ENCODE results near the gene CYFIP1.
"Not testable (repeated sequence)": the region's sequence is repeated elsewhere in the genome, so short reads cannot be mapped to it uniquely, and the experiment has no call there.

CYFIP1 gene

GRCh38 chr15:23013681-23014080 is 33.5 kb upstream of the CYFIP1 start:
- TF ChIP-seq CTCF (IDR thresholded peaks at IDR 0.05; ENCODE audit: low read depth, low read length) (no peak), EZH2phosphoT487 (IDR thresholded peaks at IDR 0.05; ENCODE audit: low read depth) (no peak)
- Histone ChIP-seq H3K9me3 (ENCODE audit: insufficient read depth, low read length) (no peaks in the 10 kb centered on the region), H4K20me1 (ENCODE audit: insufficient read depth, low read length) (no peaks in the 10 kb centered on the region), H3K4me1 (ENCODE audit: low read length) (no peaks in the 10 kb centered on the region), H3K4me2 (ENCODE audit: low read length) (no peak overlapping the region), H3K79me2 (ENCODE audit: low read length) (peaks cover 6% of the 10 kb centered on the region; the same call in 1 of the 2 replicates), H2AFZ (ENCODE audit: low read depth, low read length) (no peak overlapping the region), H3K27ac (ENCODE audit: low read length) (no peak overlapping the region), H3K9ac (ENCODE audit: low read length) (no peak overlapping the region), H3K4me3 (ENCODE audit: low read length) (no peak overlapping the region), H3K27me3 (ENCODE audit: low read depth, low read length) (no peaks in the 10 kb centered on the region), H3K36me3 (replicated peaks; ENCODE audit: low read depth, low read length) (peaks cover 41% of the 10 kb centered on the region)

GRCh38 chr15:23012616-23013015 is 32.4 kb upstream of the CYFIP1 start:
- peaks cover 32% of the 10 kb centered on the region for H3K36me3 ChIP-seq (replicated peaks; ENCODE audit: low read depth, low read length)
- H3K27me3 ChIP-seq (ENCODE audit: low read depth, low read length), result not testable (repeated sequence)

GRCh38 chr15:23003736-23004135 is 23.6 kb upstream of the CYFIP1 start:
- H3K27ac ChIP-seq (ENCODE audit: low read length), result no peak overlapping the region
- no peaks in the 10 kb centered on the region for H3K9me3 ChIP-seq (ENCODE audit: insufficient read depth, low read length)
- H3K36me3 ChIP-seq (replicated peaks; ENCODE audit: low read depth, low read length), result peaks cover 39% of the 10 kb centered on the region
- TF ChIP-seq EZH2phosphoT487 (IDR thresholded peaks at IDR 0.05; ENCODE audit: low read depth) (no peak), CTCF (IDR thresholded peaks at IDR 0.05; ENCODE audit: low read depth, low read length) (no peak)
- no peak overlapping the region for H3K4me3 ChIP-seq (ENCODE audit: low read length)
- no peaks in the 10 kb centered on the region for H3K27me3 ChIP-seq (ENCODE audit: low read depth, low read length)
- H4K20me1 ChIP-seq (ENCODE audit: insufficient read depth, low read length), result no peaks in the 10 kb centered on the region
- H2AFZ ChIP-seq (ENCODE audit: low read depth, low read length), result no peak overlapping the region
- H3K9ac ChIP-seq (ENCODE audit: low read length), result no peak overlapping the region
- no peak overlapping the region for H3K4me2 ChIP-seq (ENCODE audit: low read length)
- H3K4me1 ChIP-seq (ENCODE audit: low read length), result no peaks in the 10 kb centered on the region
- no peaks in the 10 kb centered on the region for H3K79me2 ChIP-seq (ENCODE audit: low read length)

More at GRCh38 chr15:23012616-23013015, 32.4 kb upstream of the CYFIP1 start:
- H3K9me3 ChIP-seq (ENCODE audit: insufficient read depth, low read length); H3K79me2 ChIP-seq (ENCODE audit: low read length); H3K4me3 ChIP-seq (ENCODE audit: low read length); H3K4me2 ChIP-seq (ENCODE audit: low read length); H2AFZ ChIP-seq (ENCODE audit: low read depth, low read length); H3K4me1 ChIP-seq (ENCODE audit: low read length); H3K27ac ChIP-seq (ENCODE audit: low read length); H4K20me1 ChIP-seq (ENCODE audit: insufficient read depth, low read length); H3K9ac ChIP-seq (ENCODE audit: low read length): not testable (repeated sequence)

DNA sequence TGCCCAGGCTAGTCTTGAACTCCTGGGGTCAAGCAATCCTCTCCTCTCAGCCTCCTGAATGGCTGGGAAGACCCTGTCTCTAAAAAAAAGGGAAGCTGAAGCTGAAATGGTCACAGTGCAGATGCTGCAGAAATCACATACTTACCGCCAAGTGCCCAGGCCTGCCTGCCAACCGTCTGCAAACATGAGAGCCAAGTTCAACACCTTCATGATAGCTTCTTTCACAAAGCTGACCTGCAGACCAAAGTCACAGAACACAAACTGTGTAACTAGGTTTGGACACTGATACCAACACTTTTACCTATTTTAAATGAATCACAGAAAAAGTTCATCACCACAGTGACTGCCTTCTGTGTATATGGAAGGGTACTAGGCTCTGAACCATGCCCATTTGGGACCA is 22.8 kb upstream of the CYFIP1 start:
- Histone ChIP-seq H3K9me3 (ENCODE audit: insufficient read depth, low read length) (no peaks in the 10 kb centered on the region), H2AFZ (ENCODE audit: low read depth, low read length) (no peak overlapping the region), H3K9ac (ENCODE audit: low read length) (no peak overlapping the region), H3K79me2 (ENCODE audit: low read length) (no peaks in the 10 kb centered on the region), H3K27me3 (ENCODE audit: low read depth, low read length) (no peaks in the 10 kb centered on the region), H3K36me3 (replicated peaks; ENCODE audit: low read depth, low read length) (peaks cover 37% of the 10 kb centered on the region), H4K20me1 (ENCODE audit: insufficient read depth, low read length) (no peaks in the 10 kb centered on the region), H3K4me2 (ENCODE audit: low read length) (no peak overlapping the region), H3K4me3 (ENCODE audit: low read length) (no peak overlapping the region), H3K4me1 (ENCODE audit: low read length) (no peaks in the 10 kb centered on the region), H3K27ac (ENCODE audit: low read length) (no peak overlapping the region)
- TF ChIP-seq EZH2phosphoT487 (IDR thresholded peaks at IDR 0.05; ENCODE audit: low read depth) (no peak), CTCF (IDR thresholded peaks at IDR 0.05; ENCODE audit: low read depth, low read length) (no peak)

- H3K27ac ChIP-seq (ENCODE audit: low read length), result no peak overlapping the region
- H3K27me3 ChIP-seq (ENCODE audit: low read depth, low read length), result no peaks in the 10 kb centered on the region
- H3K79me2 ChIP-seq (ENCODE audit: low read length), result no peaks in the 10 kb centered on the region
- H3K36me3 ChIP-seq (replicated peaks; ENCODE audit: low read depth, low read length), result peaks cover 13% of the 10 kb centered on the region
- H3K9me3 ChIP-seq (ENCODE audit: insufficient read depth, low read length), result no peaks in the 10 kb centered on the region
- TF ChIP-seq EZH2phosphoT487 (IDR thresholded peaks at IDR 0.05; ENCODE audit: low read depth) (no peak), CTCF (IDR thresholded peaks at IDR 0.05; ENCODE audit: low read depth, low read length) (no peak)
- no peaks in the 10 kb centered on the region for H4K20me1 ChIP-seq (ENCODE audit: insufficient read depth, low read length)
- H3K4me3 ChIP-seq (ENCODE audit: low read length), result no peak overlapping the region
- H3K9ac ChIP-seq (ENCODE audit: low read length), result no peak overlapping the region
- H3K4me2 ChIP-seq (ENCODE audit: low read length), result no peak overlapping the region
- H3K4me1 ChIP-seq (ENCODE audit: low read length), result no peaks in the 10 kb centered on the region
- H2AFZ ChIP-seq (ENCODE audit: low read depth, low read length), result no peak overlapping the region
These were observed 15.6 kb upstream of the CYFIP1 start for GRCh38 chr15:22995795-22996194.
